ENCODE data around the gene BMPR2.
"Not testable (repeated sequence)": the region's sequence is repeated elsewhere in the genome, so short reads cannot be mapped to it uniquely, and the experiment has no call there.

DNA sequence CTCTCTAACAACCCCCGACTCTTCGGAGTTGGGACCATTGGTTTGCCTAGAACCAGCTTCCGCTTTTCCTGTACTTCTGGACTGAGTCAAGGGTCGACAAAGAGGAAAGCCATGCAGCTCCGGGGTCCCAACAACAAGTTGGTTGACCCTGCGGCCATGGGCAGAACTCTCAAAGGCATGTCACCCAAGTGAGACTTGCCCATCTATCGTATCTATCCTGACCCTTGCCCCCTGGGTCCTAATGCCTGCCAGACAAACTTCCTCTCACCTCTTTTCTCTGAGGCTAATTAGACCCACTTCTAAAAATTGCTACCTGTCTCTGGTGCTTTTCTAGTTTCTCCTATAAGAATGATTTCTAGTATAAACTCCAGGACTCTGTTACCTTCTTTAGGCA lies 121.3 kb downstream of the BMPR2 start:
- TF ChIP-seq, protein P1, sequence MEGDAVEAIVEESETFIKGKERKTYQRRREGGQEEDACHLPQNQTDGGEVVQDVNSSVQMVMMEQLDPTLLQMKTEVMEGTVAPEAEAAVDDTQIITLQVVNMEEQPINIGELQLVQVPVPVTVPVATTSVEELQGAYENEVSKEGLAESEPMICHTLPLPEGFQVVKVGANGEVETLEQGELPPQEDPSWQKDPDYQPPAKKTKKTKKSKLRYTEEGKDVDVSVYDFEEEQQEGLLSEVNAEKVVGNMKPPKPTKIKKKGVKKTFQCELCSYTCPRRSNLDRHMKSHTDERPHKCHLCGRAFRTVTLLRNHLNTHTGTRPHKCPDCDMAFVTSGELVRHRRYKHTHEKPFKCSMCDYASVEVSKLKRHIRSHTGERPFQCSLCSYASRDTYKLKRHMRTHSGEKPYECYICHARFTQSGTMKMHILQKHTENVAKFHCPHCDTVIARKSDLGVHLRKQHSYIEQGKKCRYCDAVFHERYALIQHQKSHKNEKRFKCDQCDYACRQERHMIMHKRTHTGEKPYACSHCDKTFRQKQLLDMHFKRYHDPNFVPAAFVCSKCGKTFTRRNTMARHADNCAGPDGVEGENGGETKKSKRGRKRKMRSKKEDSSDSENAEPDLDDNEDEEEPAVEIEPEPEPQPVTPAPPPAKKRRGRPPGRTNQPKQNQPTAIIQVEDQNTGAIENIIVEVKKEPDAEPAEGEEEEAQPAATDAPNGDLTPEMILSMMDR (IDR thresholded peaks at IDR 0.05), result not testable (repeated sequence)
- TF ChIP-seq POLR2A (IDR thresholded peaks at IDR 0.05), result not testable (repeated sequence)

Data from sigmoid colon (tissue), 3 donors.